GM12873 (cell line): Measurements from ENCODE around the gene PREX1.

Experiments used
- TF ChIP-seq, protein P1 (sequence below): IDR thresholded peaks from 2 replicates; pipeline ENCODE4 v1.5.1; 2012; ENCODE audit warnings: low read depth, mild to moderate bottlenecking, moderate library complexity, low read length, control low read depth; ENCODE audit not compliant: insufficient read depth; ENCODE audit errors: missing control alignments

Gene PREX1

DNA sequence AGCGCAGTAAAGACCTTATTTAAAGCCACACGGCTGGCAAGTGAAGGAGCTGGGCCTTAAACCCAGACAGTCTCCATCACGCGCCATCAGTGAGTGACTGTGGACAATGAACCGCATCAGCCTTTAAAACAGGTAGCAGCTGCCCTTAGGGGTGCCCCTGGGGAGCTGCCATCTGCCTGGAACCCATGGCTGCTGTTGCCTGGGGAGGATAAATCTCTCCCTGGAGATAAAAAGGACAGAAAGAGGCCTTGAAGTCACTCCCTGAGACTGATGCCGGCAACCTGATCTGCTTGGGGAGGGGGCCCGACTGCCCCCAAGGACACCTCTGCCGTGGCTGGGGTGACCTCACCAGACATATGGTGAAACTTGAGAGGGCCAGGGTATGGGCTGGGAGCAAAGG lies 73.5 kb downstream of the PREX1 start:
- TF ChIP-seq, protein P1, sequence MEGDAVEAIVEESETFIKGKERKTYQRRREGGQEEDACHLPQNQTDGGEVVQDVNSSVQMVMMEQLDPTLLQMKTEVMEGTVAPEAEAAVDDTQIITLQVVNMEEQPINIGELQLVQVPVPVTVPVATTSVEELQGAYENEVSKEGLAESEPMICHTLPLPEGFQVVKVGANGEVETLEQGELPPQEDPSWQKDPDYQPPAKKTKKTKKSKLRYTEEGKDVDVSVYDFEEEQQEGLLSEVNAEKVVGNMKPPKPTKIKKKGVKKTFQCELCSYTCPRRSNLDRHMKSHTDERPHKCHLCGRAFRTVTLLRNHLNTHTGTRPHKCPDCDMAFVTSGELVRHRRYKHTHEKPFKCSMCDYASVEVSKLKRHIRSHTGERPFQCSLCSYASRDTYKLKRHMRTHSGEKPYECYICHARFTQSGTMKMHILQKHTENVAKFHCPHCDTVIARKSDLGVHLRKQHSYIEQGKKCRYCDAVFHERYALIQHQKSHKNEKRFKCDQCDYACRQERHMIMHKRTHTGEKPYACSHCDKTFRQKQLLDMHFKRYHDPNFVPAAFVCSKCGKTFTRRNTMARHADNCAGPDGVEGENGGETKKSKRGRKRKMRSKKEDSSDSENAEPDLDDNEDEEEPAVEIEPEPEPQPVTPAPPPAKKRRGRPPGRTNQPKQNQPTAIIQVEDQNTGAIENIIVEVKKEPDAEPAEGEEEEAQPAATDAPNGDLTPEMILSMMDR, result no peak

- TF ChIP-seq, protein P1, result no peak
Measured at GRCh38 chr20:48752963-48753362, 74.8 kb downstream of the PREX1 start.

DNA sequence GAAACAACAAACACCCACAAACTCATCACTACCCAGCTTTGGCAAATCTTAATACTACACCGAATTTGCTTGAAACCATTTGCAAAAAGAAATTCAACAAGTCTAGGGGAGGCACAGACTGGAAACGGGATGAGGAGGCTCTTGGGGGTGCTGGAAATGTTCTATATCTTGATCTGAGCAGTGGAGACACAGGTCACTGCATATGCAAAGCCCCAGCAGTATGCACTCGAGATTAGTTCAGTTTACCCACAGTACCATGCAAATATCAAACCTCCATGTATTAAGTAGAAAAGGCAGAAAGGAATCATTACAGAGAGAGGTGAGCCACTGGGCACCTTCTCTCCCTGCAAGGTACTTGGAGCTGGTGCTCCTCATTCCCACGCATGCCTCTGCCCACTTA lies 75.9 kb downstream of the PREX1 start:
- TF ChIP-seq, protein P1, result no peak

- TF ChIP-seq, protein P1, result no peak
Measured at GRCh38 chr20:48750941-48751635, 76.7 kb downstream of the PREX1 start.

- TF ChIP-seq, protein P1, result no peak
Measured at GRCh38 chr20:48750376-48750775, 77.4 kb downstream of the PREX1 start.

GRCh38 chr20:48749437-48749836 lies 78.4 kb downstream of the PREX1 start:
- TF ChIP-seq, protein P1, result no peak

DNA sequence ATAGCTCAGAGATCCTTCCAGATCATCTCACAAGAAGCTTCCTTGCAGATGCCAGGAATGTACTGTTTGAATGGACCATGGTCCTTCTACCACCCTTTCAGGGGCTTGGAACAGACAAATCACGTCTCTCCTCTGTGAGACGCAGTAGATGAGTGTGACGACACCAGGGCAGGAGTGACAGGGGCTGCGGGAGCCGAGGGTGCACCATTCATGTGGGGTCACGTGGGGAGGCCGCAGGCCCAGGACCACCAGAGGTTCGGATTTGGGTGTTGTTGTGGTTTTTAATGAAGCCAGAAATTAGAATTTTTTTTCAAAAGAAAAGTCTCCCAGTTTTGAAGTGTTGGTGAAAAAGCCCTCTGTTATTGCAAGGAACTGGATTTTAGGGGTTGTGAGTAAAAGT lies 79.2 kb downstream of the PREX1 start:
- TF ChIP-seq, protein P1, result no peak
